Suprapubic skin (tissue), 4 donors: ENCODE measurements around the gene RAD23B.

Experiments
- CTCF ChIP-seq, 2 donors: fragments of 200-600 bp in 1 of 2; fragments of 450-650 bp in 1 of 2; sonication (generic) in 1 of 2; IDR thresholded peaks; one replicate each; pipeline ENCODE4 v1.5.1; 2016 to 2019; ENCODE audit warnings: antibody characterized with exemption in 2 of 2, mild to moderate bottlenecking in 1 of 2, moderate library complexity in 1 of 2
- POLR2A ChIP-seq, 2 donors: fragments of 450-650 bp; IDR thresholded peaks; one replicate each; pipeline ENCODE4 v1.6.1; 2017; ENCODE audit warnings: antibody characterized with exemption in 2 of 2, mild to moderate bottlenecking in 2 of 2, moderate library complexity in 2 of 2
- POLR2AphosphoS5 ChIP-seq, 3 donors: sonication (generic); formaldehyde crosslinking; IDR thresholded peaks; one replicate each; pipeline ENCODE4 v1.6.1; 2017; ENCODE audit warnings: antibody characterized with exemption in 3 of 3

GRCh38 chr9:107284636-107285035 is 1.6 kb downstream of the RAD23B start:
- TF ChIP-seq CTCF (IDR thresholded peaks at IDR 0.05) (no peak), POLR2AphosphoS5 (IDR thresholded peaks at IDR 0.05) (no peak), POLR2A (IDR thresholded peaks at IDR 0.05) (no peak)
